Common myeloid progenitor, CD34-positive (primary cell): Measurements from ENCODE around the gene CA10.

Experiments
- CTCF ChIA-PET: fragments of 350-600 bp; sonication (Branson Sonifier 250); formaldehyde crosslinking; loops from one replicate; lab custom pipeline; 2021; ENCODE audit warnings: antibody characterized with exemption; lab: Charles Lee
- POLR2A ChIA-PET: fragments of 350-600 bp; sonication (Branson Sonifier 250); formaldehyde crosslinking; loops from one replicate; lab custom pipeline; 2021; ENCODE audit warnings: antibody characterized with exemption; lab: Charles Lee
- DNase-seq, 3 donors: peaks; one replicate each; pipeline versions ENCODE4 v3.0.0 to v3.0.0-alpha.2; 2013
- H3K27ac ChIP-seq, 2 experiments: 1 replicate in 1 of 2; 2 replicates in 1 of 2; pipeline ENCODE4 v1.7.0; 2013; ENCODE audit warnings: inconsistent platforms in 2 of 2, low read length in 2 of 2, mild to moderate bottlenecking in 2 of 2, low read depth in 1 of 2, moderate library complexity in 1 of 2; ENCODE audit not compliant: severe bottlenecking in 2 of 2, insufficient read depth in 1 of 2, poor library complexity in 1 of 2
- H3K27me3 ChIP-seq, 5 experiments: replicated peaks in 2 of 5; 1 replicate in 3 of 5; 2 replicates in 2 of 5; pipeline versions ENCODE4 v1.6.1 to v1.7.0; 2013; ENCODE audit warnings: low read length in 4 of 5, mild to moderate bottlenecking in 2 of 5, moderate library complexity in 2 of 5, inconsistent platforms in 1 of 5; ENCODE audit not compliant: insufficient read depth in 5 of 5, control insufficient read depth in 4 of 5
- H3K36me3 ChIP-seq, 4 experiments: 1 replicate in 2 of 4; 2 replicates in 2 of 4; pipeline versions ENCODE4 v1.6.1 to v1.7.0; 2013; ENCODE audit warnings: low read length in 3 of 4, control low read depth in 1 of 4, mild to moderate bottlenecking in 1 of 4; ENCODE audit not compliant: control insufficient read depth in 4 of 4, insufficient read depth in 4 of 4
- H3K4me1 ChIP-seq, 4 experiments: 1 replicate in 3 of 4; 2 replicates in 1 of 4; pipeline versions ENCODE4 v1.6.1 to v1.7.1; 2013; ENCODE audit warnings: low read length in 3 of 4, mild to moderate bottlenecking in 3 of 4, control low read depth in 1 of 4, inconsistent platforms in 1 of 4, moderate library complexity in 1 of 4; ENCODE audit not compliant: control insufficient read depth in 4 of 4, insufficient read depth in 4 of 4; ENCODE audit errors: control extremely low read depth in 1 of 4
- H3K4me3 ChIP-seq, 7 experiments: 1 replicate in 4 of 7; 2 replicates in 3 of 7; pipeline versions ENCODE4 v1.5.1 to v1.7.0; 2013; ENCODE audit warnings: mild to moderate bottlenecking in 7 of 7, low read length in 6 of 7, moderate library complexity in 6 of 7, inconsistent platforms in 2 of 7, low read depth in 2 of 7, control low read depth in 1 of 7; ENCODE audit not compliant: insufficient read depth in 4 of 7, control insufficient read depth in 1 of 7; ENCODE audit errors: extremely low read depth in 1 of 7
- H3K9me3 ChIP-seq, 5 experiments: 1 replicate in 4 of 5; 2 replicates in 1 of 5; pipeline versions ENCODE4 v1.6.1 to v1.7.1; 2013; ENCODE audit warnings: low read length in 4 of 5, mild to moderate bottlenecking in 2 of 5, inconsistent platforms in 1 of 5, low read depth in 1 of 5, moderate library complexity in 1 of 5; ENCODE audit not compliant: control insufficient read depth in 4 of 5, insufficient read depth in 2 of 5; ENCODE audit errors: control extremely low read depth in 1 of 5
- WGBS: methylation state at CpG from one replicate; pipeline ENCODE4 v1.1.5; 2013; ENCODE audit not compliant: insufficient coverage; 5-methylcytosine and 5-hydroxymethylcytosine counted together

CA10 gene

DNA sequence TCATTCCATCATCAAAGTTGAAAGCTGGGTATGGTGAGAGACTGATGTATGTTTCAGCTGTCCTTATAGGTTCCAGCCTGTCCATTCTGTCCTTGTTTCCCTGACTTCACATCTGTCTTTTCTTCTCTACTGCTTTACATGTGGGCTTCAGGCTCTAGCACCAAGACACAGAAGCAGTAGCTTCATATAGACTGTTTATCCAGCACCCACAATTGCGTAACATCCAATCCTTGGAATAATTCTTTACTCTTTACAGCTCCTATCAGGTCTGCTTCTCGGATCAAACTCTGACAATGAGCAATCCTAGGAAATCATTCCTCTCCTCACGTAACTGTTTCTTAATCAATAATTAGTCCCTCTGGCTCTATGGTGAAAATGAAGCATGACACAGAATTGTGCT is 158.9 kb downstream of the CA10 start:
- Histone ChIP-seq H3K36me3 (no peaks in the 10 kb centered on the region), H3K4me3 (no peak overlapping the region), H3K9me3 (no peaks in the 10 kb centered on the region), H3K4me1 (no peaks in the 10 kb centered on the region), H3K27ac (no peak overlapping the region), H3K27me3 (no peaks in the 10 kb centered on the region)
- CTCF ChIA-PET: interaction anchor here (1.1 kb wide), 1 partner anchor 14 kb away, joined by 3 read pairs; no protein-coding TSS in a partner anchor
- POLR2A ChIA-PET: no interaction called here
- 100% methylated on average over 2 of the region's 3 CpGs for WGBS
- DNase-seq: no peak

DNA sequence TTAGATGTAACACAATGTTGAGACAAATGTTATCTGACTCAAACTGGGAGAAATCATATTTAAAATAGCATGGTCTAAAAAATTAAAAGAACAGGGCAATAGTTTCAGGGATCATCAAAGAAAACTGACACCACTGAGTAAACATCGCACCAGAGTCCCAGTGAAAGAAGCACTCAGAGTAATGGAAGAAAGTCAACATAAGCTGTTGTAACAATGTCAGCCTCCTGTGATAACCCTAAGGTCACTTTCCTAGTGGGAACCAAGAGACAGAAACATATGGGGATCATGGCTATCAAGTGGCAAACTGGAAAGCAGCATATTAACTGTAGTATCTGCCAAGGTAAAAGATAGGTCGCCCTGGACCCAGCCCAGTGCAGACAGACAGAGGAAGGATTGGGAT is 160.8 kb downstream of the CA10 start:
- no peaks in the 10 kb centered on the region for H3K36me3 ChIP-seq
- H3K4me3 ChIP-seq: no peak overlapping the region
- ChIA-PET POLR2A (no interaction called here), CTCF (no interaction called here)
- H3K9me3 ChIP-seq: no peaks in the 10 kb centered on the region
- H3K4me1 ChIP-seq: no peaks in the 10 kb centered on the region
- no peak overlapping the region for H3K27ac ChIP-seq
- no peaks in the 10 kb centered on the region for H3K27me3 ChIP-seq
- WGBS: 100% methylated on average over 2 of the region's 2 CpGs
- DNase-seq: no peak

DNA sequence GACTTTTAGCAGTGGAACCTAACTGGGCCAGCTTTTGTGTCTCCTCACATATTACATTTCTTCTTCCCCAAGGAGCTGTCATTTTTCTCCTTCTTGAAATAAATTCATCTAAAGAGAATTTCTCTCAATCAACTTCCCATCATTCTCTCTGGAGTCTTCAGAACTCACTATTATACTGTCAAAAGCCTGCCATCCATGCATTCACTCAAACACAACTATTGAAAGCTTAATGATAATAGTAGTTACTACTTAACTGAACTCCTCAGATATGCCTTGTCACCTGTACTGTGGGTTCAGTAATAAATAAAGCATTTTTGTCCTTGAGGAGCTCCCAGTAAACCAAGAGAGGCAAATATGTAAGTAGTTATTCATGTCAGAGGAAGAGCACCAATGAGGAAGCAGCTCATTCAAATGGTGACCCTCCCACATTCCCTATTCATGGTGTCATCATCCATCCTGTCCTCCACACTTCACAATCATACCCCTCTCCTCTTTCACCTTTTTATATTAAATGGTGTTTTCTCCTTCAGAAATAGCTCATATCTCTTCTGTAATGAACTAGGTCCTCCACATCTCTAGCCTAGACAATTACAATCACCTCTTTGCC is 162.6 kb downstream of the CA10 start:
- Histone ChIP-seq H3K27me3 (no peaks in the 10 kb centered on the region), H3K27ac (no peak overlapping the region), H3K4me3 (no peak overlapping the region), H3K9me3 (no peaks in the 10 kb centered on the region), H3K4me1 (no peaks in the 10 kb centered on the region), H3K36me3 (no peaks in the 10 kb centered on the region)
- ChIA-PET POLR2A (no interaction called here), CTCF (no interaction called here)
- DNase-seq: no peak

DNA sequence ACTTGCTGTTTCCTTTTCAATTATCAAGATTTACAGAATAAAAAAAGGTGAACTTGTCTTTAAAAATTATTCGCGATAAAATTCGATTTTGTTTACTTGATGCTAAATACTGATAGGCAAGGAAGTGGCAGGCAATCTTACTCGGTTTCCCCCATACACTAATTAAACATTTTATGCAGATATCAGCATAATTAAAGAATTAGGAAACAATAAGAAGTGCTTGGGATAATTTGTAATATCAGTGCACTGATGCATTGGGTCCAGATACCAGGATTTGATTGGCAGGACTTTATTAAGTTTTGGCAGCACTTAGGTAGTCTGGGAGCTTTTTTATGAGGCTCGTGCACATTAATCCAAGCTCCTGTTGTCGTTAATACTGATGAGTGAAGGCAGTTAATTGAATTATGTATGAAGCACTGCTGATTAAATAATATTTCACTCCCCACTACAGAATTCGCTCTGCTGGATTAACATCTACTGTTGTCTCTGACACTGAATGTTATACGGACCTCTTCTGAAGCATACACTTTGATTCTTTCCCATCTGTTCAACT is 165.6 kb downstream of the CA10 start:
- ChIA-PET CTCF (no interaction called here), POLR2A (no interaction called here)

DNA sequence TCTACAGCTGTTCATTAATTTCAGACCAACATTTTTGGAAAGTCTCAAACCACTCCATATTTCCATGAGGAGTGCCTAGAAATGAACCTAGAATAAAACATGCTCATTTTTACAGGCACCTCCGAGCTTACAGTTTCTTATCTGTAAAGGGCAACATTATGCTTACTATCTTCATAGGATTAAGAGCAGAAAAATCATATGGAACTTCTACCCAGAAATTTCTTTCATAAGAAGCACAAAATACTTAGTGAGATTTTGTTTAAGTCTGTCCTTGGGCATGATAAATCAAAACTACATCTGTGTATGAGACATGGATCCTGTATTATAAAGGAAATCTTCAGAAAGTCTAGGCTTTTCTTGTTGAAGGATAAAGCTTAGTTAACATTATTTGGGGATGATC is 187.4 kb downstream of the CA10 start:
- ChIA-PET CTCF (no interaction called here), POLR2A (no interaction called here)
- H3K27me3 ChIP-seq: no peaks in the 10 kb centered on the region
- no peaks in the 10 kb centered on the region for H3K9me3 ChIP-seq
- H3K4me3 ChIP-seq: no peak overlapping the region
- no peaks in the 10 kb centered on the region for H3K36me3 ChIP-seq
- H3K27ac ChIP-seq: no peak overlapping the region
- no peak for DNase-seq
- no CpG with 5 or more reads among the region's 1 CpG for WGBS
- H3K4me1 ChIP-seq: no peaks in the 10 kb centered on the region

More for the DNA sequence above, 165.6 kb downstream of the CA10 start:
- no peak overlapping the region for H3K4me3 ChIP-seq
- no peaks in the 10 kb centered on the region for H3K36me3 ChIP-seq
- no peaks in the 10 kb centered on the region for H3K27me3 ChIP-seq
- 100% methylated on average over 2 of the region's 8 CpGs for WGBS
- H3K9me3 ChIP-seq: no peaks in the 10 kb centered on the region
- H3K27ac ChIP-seq: no peak overlapping the region
- no peak for DNase-seq
- H3K4me1 ChIP-seq: no peaks in the 10 kb centered on the region

DNA sequence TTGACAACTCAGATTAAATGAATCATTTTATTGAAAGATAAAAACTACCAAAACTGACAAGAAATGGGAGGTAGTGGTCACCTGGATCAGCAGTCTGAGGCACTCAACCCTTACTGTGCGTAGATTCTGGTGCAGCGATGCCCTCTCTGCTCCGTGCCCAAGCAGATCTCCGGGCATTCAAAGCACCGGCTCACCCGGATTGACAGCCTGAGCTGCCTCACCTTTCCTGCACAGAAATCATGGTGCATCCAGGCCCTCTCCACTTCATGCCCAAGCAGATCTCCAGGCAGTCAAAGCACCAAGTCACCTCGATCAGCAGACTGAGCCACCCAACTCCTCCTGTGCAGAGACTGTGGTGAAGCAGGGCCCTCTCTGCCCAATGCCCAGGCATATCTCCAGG is 196.8 kb downstream of the CA10 start:
- CTCF ChIA-PET: no interaction called here
- H3K4me1 ChIP-seq: no peaks in the 10 kb centered on the region
- no peaks in the 10 kb centered on the region for H3K36me3 ChIP-seq
- no peak overlapping the region for H3K27ac ChIP-seq
- H3K4me3 ChIP-seq: no peak overlapping the region
- no peak for DNase-seq
- POLR2A ChIA-PET: no interaction called here
- no peaks in the 10 kb centered on the region for H3K27me3 ChIP-seq
- WGBS: 90% methylated on average over 7 of the region's 7 CpGs
- H3K9me3 ChIP-seq: peaks cover 1 to 10% (median 7%) of the 10 kb centered on the region in 5 experiments

DNA sequence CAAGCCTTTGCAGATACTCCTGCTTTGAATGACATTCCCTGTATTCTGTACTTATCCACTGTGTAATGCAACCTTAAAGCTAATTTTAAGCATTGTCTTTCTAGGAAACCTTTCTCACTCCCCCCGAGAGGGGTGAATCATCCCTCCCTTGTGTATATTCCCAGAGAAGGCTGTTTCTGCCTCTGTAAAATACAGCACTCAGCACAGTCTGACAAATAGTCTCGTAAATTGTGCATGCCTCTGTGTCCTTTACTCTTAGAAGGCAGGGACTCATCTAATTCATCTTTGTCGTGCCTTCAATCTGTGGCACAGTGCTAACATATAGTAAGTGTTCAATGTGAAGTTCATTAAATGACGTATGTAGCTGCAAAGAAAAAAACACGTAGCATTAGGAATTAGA is 200.7 kb downstream of the CA10 start:
- Histone ChIP-seq H3K36me3 (no peaks in the 10 kb centered on the region), H3K27me3 (no peaks in the 10 kb centered on the region), H3K4me3 (no peak overlapping the region), H3K27ac (no peak overlapping the region), H3K4me1 (no peaks in the 10 kb centered on the region), H3K9me3 (peaks cover 1 to 7% (median 7%) of the 10 kb centered on the region in 5 experiments)
- CTCF ChIA-PET: no interaction called here
- no peak for DNase-seq
- POLR2A ChIA-PET: no interaction called here
- WGBS: 84% methylated on average over 4 of the region's 5 CpGs
